GM23248 (cell line): ENCODE results near the gene HDGFL2. TPM values are rescaled to one million over a fixed set of nuclear protein-coding genes. Genes with fewer than 3 reads are reported as not detected.

Experiments
- DNase-seq: peaks from one replicate; pipeline ENCODE4 v3.0.0-alpha.2; 2015
- H2AFZ ChIP-seq: fragments of 200-600 bp; sonication (generic); 2 replicates; pipeline ENCODE4 v1.6.1; 2016; ENCODE audit warnings: antibody characterized with exemption
- H3F3A ChIP-seq: fragments of 200-600 bp; sonication (generic); 2 replicates; pipeline ENCODE4 v1.6.1; 2016; ENCODE audit warnings: mild to moderate bottlenecking, antibody characterized with exemption, mixed run types; ENCODE audit not compliant: insufficient read depth
- H3K27ac ChIP-seq: fragments of 200-600 bp; sonication (generic); 2 replicates; pipeline ENCODE4 v1.5.1; 2016; ENCODE audit warnings: mild to moderate bottlenecking
- H3K27me3 ChIP-seq: fragments of 200-600 bp; sonication (generic); replicated peaks from 2 replicates; pipeline ENCODE4 v1.6.1; 2016; ENCODE audit warnings: mild to moderate bottlenecking; ENCODE audit not compliant: insufficient read depth
- H3K36me3 ChIP-seq: fragments of 200-600 bp; sonication (generic); 2 replicates; pipeline ENCODE4 v1.6.1; 2016; ENCODE audit warnings: low read depth, mild to moderate bottlenecking
- H3K4me1 ChIP-seq: fragments of 200-600 bp; sonication (generic); 2 replicates; pipeline ENCODE4 v1.6.1; 2016; ENCODE audit warnings: mild to moderate bottlenecking; ENCODE audit not compliant: insufficient read depth
- H3K4me2 ChIP-seq: fragments of 200-600 bp; sonication (generic); one replicate; pipeline ENCODE4 v1.6.1; 2016; ENCODE audit warnings: mild to moderate bottlenecking; ENCODE audit not compliant: unreplicated experiment
- H3K4me3 ChIP-seq: fragments of 200-600 bp; sonication (generic); 2 replicates; pipeline ENCODE4 v1.5.1; 2016; ENCODE audit warnings: mild to moderate bottlenecking
- H3K79me2 ChIP-seq: fragments of 200-600 bp; sonication (generic); 2 replicates; pipeline ENCODE4 v1.6.1; 2016; ENCODE audit warnings: mild to moderate bottlenecking; ENCODE audit not compliant: insufficient read depth
- H3K9ac ChIP-seq: fragments of 200-600 bp; sonication (generic); 2 replicates; pipeline ENCODE4 v1.6.1; 2016; ENCODE audit warnings: mild to moderate bottlenecking
- H3K9me2 ChIP-seq: fragments of 200-600 bp; sonication (generic); 2 replicates; pipeline ENCODE4 v1.6.1; 2016; ENCODE audit warnings: mixed run types, mild to moderate bottlenecking, moderate library complexity; ENCODE audit not compliant: insufficient read depth
- H3K9me3 ChIP-seq: fragments of 200-600 bp; sonication (generic); one replicate; pipeline ENCODE4 v1.6.1; 2017; ENCODE audit warnings: low read depth
- H4K20me1 ChIP-seq: fragments of 200-600 bp; sonication (generic); 2 replicates; pipeline ENCODE4 v1.6.0; 2016; ENCODE audit not compliant: insufficient read depth
- EZH2 ChIP-seq: fragments of 200-600 bp; sonication (generic); IDR thresholded peaks from 2 replicates; pipeline ENCODE4 v1.6.1; 2018; ENCODE audit warnings: antibody characterized with exemption, mild to moderate bottlenecking; ENCODE audit not compliant: insufficient read depth, poor library complexity, severe bottlenecking
- EZH2phosphoT487 ChIP-seq: fragments of 200-600 bp; sonication (generic); IDR thresholded peaks from 2 replicates; pipeline ENCODE4 v1.6.1; 2018; ENCODE audit warnings: antibody characterized with exemption, moderate library complexity, mild to moderate bottlenecking, low read depth; ENCODE audit not compliant: insufficient read depth
- WGBS, 2 experiments: methylation state at CpG; one replicate each; pipeline ENCODE4 v1.1.6; 2015 to 2017; ENCODE audit warnings: low lambda C conversion rate in 2 of 2, low coverage in 1 of 2; ENCODE audit errors: missing lambda C conversion rate in 2 of 2; 5-methylcytosine and 5-hydroxymethylcytosine counted together
- in situ Hi-C: fragments of 300-500 bp; cut with MboI; formaldehyde crosslinking; loops from 2 replicates; pipeline ENCODE4 v1.15.0; 2020
- polyA plus RNA-seq: library from polyadenylated mRNA; unstranded; fragments of >200 nt; fragmentation: Nextera tagmentation; extraction: Ambion mirVana; gene quantifications from 2 replicates; pipeline ENCODE4 v1.2.1, GENCODE V29; 2016
- total RNA-seq: library from RNA; depleted of rRNA; stranded (reverse); fragments of >200 nt; shearing (Covaris generic); gene quantifications from 2 replicates; pipeline ENCODE4 v1.2.3, GENCODE V29; 2014

HDGFL2 gene
- total and polyA plus RNA-seq, 2 experiments from 2014 or later = 23.0 to 50.7 TPM

GRCh38 chr19:4429256-4429655, 42.8 kb upstream of the HDGFL2 start:
- Histone ChIP-seq H3K4me3 (no peak overlapping the region), H3K27me3 (no peaks in the 10 kb centered on the region), H3K9me2 (no peaks in the 10 kb centered on the region), H2AFZ (no peak overlapping the region), H3K9me3 (no peaks in the 10 kb centered on the region), H3K27ac (no peak overlapping the region), H3F3A (peaks cover 10% of the 10 kb centered on the region), H3K36me3 (no peaks in the 10 kb centered on the region; the same call in 1 of the 2 replicates), H4K20me1 (no peaks in the 10 kb centered on the region), H3K9ac (no peak overlapping the region), H3K4me1 (peaks cover 16% of the 10 kb centered on the region), H3K79me2 (no peaks in the 10 kb centered on the region), H3K4me2 (no peak overlapping the region)
- 96 to 99% methylated on average over 16 of the region's 16 CpGs for WGBS, 2 experiments
- in situ Hi-C loops = no loop called here
- no peak for DNase-seq
- TF ChIP-seq EZH2phosphoT487 (no peak), EZH2 (no peak)

DNA sequence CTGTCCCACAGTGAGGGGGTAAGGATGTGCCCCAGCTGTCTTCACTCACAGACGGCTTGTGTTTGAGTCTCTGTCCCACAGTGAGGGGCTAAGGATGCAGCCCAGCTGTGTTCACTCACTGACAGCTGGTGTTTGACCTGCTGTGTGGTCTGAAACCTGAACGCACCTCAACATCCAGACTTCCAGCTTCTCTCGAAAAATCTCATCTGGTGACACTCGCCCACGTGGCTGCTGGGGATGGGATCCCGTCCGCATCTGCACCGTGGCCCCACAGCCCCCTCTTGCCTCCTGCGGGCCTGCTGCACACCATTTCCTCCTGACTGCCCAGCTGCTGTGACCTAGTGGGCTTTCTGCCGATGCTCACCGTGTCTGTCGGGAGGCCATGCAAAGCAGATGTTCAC, 42.3 kb upstream of the HDGFL2 start:
- Histone ChIP-seq H3F3A (peaks cover 10% of the 10 kb centered on the region), H3K27me3 (no peaks in the 10 kb centered on the region), H3K36me3 (no peaks in the 10 kb centered on the region; the same call in 1 of the 2 replicates), H3K9me3 (no peaks in the 10 kb centered on the region), H3K4me2 (no peak overlapping the region), H3K79me2 (no peaks in the 10 kb centered on the region), H3K27ac (no peak overlapping the region), H2AFZ (no peak overlapping the region), H4K20me1 (no peaks in the 10 kb centered on the region), H3K9me2 (no peaks in the 10 kb centered on the region), H3K4me3 (no peak overlapping the region), H3K4me1 (peaks cover 16% of the 10 kb centered on the region), H3K9ac (no peak overlapping the region)
- in situ Hi-C loops = no loop called here
- no peak for DNase-seq
- 87 to 93% methylated on average over 12 of the region's 12 CpGs for WGBS, 2 experiments
- no peak for TF ChIP-seq EZH2phosphoT487
- no peak for TF ChIP-seq EZH2

DNA sequence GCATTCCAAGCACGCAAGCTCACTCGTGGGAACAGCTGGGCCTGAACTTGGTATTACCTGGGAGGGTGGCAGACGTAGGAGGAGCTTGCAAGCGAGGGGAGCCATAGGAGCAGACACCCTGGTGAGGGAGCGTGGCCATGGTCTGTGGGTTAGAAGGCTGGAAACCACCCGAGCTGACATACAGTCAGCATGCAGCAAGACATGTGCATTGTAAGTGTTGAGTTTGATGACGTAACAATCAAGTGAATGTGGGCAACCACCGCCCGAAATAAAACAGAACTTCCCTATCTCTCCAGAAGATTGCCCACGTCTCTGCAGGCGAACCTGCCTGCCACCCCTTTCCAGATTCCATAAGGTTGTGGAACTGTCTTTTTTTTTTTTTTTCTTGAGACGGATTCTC, 41.3 kb upstream of the HDGFL2 start:
- Histone ChIP-seq H3K4me3 (no peak overlapping the region), H3K27me3 (no peaks in the 10 kb centered on the region), H3K27ac (no peak overlapping the region), H3K9me3 (no peaks in the 10 kb centered on the region), H3K4me2 (no peak overlapping the region), H3K36me3 (no peaks in the 10 kb centered on the region; the same call in 1 of the 2 replicates), H3K9me2 (no peaks in the 10 kb centered on the region), H3K4me1 (peaks cover 9% of the 10 kb centered on the region), H3K79me2 (no peaks in the 10 kb centered on the region), H3K9ac (no peak overlapping the region), H2AFZ (no peak overlapping the region), H3F3A (peaks cover 4% of the 10 kb centered on the region), H4K20me1 (no peaks in the 10 kb centered on the region)
- no peak for TF ChIP-seq EZH2
- TF ChIP-seq EZH2phosphoT487 = no peak
- in situ Hi-C loops = no loop called here
- DNase-seq = no peak
- WGBS, 2 experiments = 91 to 92% methylated on average over 11 to 12 of the region's 12 CpGs

DNA sequence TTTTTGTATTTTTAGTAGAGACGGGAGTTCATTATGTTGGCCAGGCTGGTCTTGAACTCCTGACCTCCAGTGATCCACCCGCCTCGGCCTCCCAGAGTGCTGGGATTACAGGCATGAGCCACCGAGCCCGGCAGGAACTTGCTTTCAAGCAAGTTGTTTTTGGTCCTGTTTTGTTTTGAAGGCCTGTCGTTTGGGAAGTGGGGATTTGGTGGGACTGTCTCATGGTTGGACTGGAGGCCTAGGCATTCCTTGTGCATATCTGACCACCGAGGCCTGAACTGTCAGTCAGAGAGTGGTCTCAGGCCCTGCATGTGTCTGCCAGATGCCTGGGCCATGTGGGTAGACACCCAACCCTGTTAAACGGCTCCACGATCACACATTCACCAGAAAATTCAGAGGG, 40.8 kb upstream of the HDGFL2 start:
- Histone ChIP-seq H3K36me3 (no peaks in the 10 kb centered on the region; the same call in 1 of the 2 replicates), H3K9me3 (no peaks in the 10 kb centered on the region), H3K4me3 (no peak overlapping the region), H3K9me2 (no peaks in the 10 kb centered on the region), H4K20me1 (no peaks in the 10 kb centered on the region), H3K9ac (no peak overlapping the region), H3K4me1 (peaks cover 5% of the 10 kb centered on the region), H3K27ac (no peak overlapping the region), H3K4me2 (no peak overlapping the region), H3K79me2 (no peaks in the 10 kb centered on the region), H2AFZ (no peak overlapping the region), H3F3A (no peaks in the 10 kb centered on the region), H3K27me3 (no peaks in the 10 kb centered on the region)
- TF ChIP-seq EZH2 (no peak), EZH2phosphoT487 (no peak)
- 80% methylated on average over 9 of the region's 9 CpGs for WGBS, 2 experiments
- in situ Hi-C loops = no loop called here
- no peak for DNase-seq
